VCaP (cell line): ENCODE measurements around the gene ABCC3.

Source experiments
- H3K27ac ChIP-seq: fragments of 450-650 bp; 2 replicates; pipeline ENCODE4 v1.5.1; 2017
- TF ChIP-seq, protein P1 (sequence below): fragments of 450-650 bp; conservative IDR thresholded peaks from 2 replicates; pipeline ENCODE4 v1.5.1; 2017; ENCODE audit warnings: mild to moderate bottlenecking, moderate library complexity

The ABCC3 gene

DNA sequence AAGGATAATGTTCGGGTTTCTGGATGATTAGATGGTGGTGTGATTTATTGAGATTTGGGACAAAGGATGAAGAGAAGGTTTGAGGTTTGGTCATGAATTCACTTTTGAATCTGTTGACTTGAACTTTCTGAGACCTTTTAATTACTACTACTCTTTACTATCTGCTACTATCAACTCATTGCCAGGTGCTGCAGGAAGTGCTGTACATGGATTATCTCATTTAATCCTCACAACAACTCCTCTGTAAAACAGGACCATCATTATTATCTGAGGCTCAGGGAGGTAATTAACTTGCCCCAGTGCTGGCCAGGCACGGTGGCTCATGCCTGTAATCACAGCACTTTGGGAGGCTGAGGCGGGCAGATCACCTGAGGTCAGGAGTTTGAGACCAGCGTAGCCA is 76.0 kb downstream of the ABCC3 start:
- TF ChIP-seq, protein P1, sequence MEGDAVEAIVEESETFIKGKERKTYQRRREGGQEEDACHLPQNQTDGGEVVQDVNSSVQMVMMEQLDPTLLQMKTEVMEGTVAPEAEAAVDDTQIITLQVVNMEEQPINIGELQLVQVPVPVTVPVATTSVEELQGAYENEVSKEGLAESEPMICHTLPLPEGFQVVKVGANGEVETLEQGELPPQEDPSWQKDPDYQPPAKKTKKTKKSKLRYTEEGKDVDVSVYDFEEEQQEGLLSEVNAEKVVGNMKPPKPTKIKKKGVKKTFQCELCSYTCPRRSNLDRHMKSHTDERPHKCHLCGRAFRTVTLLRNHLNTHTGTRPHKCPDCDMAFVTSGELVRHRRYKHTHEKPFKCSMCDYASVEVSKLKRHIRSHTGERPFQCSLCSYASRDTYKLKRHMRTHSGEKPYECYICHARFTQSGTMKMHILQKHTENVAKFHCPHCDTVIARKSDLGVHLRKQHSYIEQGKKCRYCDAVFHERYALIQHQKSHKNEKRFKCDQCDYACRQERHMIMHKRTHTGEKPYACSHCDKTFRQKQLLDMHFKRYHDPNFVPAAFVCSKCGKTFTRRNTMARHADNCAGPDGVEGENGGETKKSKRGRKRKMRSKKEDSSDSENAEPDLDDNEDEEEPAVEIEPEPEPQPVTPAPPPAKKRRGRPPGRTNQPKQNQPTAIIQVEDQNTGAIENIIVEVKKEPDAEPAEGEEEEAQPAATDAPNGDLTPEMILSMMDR = no peak
- H3K27ac ChIP-seq = peak overlapping the region; percentile 100

DNA sequence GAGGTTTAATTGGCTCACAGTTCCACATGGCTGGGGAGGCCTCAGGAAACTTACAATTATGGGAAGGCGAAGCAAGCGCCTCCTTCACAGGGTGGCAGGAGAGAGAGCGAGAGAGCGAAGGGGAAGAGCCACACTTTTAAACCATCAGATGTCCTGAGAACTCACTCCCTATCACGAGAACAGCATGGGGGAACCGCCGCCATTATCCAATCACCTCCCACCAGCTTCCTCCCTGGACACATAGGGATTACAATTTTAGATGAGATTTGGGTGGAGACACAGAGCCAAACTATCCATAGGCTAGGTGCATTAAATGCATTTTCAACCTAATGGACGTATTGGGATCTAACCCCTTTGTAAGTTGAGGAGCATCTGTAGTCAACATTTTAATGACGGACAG is 78.0 kb downstream of the ABCC3 start:
- TF ChIP-seq, protein P1 = no peak
- H3K27ac ChIP-seq = no peak overlapping the region

DNA sequence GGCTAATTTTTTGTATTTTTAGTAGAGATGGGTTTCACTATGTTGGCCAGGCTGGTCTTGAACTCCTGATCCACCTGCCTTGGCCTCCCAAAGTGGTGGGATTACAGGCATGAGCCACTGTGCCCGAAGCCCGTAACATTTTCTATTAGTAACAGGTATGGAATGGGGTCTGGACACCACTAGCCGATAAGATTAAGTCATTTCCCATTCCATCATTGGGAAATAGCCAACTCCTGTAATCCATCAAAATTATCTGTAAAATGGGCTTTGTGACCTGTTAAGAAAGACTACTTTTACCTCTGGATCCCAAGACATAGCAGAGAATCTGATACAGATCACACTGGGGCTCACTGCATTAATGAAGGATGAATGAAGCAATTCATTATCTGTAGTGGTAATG is 80.8 kb downstream of the ABCC3 start:
- H3K27ac ChIP-seq = peak overlapping the region; percentile 54
- TF ChIP-seq, protein P1 = no peak

DNA sequence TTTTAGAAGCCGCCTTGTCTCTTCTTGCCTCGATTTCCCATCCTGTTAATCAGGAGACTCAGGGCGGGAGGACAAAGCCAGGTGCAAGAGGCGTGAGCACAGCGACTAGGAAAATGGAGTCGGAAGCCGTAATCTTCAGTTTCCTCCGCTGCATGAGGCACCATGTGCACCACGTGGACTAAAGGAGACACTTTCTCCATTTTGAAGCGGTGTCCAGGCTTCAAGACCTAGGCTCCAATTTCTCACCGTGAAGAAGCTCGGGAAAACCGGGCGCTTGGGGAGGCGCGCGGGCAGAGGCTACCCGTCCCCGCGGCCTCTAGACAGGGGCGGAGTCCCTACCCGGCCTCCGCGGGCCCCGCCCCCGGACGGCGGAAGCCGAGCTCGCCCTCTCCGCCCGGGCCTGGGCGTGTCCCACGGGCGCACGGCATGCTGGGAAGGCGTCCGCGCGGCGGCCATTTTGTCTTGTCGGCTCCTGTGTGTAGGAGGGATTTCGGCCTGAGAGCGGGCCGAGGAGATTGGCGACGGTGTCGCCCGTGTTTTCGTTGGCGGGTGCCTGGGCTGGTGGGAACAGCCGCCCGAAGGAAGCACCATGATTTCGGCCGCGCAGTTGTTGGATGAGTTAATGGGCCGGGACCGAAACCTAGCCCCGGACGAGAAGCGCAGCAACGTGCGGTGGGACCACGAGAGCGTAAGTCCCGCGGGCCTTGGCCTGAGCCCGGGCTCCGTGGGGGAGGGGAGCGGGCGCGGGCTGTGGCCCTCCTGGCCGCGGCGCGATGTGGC is 84.7 kb downstream of the ABCC3 start, which contains the start of gene LUC7L3:
Gene LUC7L3 (plus strand): TSS at position 460 of the 780 bp plus-strand sequence. CDS start 130 bp downstream, at position 590.
- H3K27ac ChIP-seq = peak within 1 kb of the TSS; percentile 99
- TF ChIP-seq, protein P1 = no peak

DNA sequence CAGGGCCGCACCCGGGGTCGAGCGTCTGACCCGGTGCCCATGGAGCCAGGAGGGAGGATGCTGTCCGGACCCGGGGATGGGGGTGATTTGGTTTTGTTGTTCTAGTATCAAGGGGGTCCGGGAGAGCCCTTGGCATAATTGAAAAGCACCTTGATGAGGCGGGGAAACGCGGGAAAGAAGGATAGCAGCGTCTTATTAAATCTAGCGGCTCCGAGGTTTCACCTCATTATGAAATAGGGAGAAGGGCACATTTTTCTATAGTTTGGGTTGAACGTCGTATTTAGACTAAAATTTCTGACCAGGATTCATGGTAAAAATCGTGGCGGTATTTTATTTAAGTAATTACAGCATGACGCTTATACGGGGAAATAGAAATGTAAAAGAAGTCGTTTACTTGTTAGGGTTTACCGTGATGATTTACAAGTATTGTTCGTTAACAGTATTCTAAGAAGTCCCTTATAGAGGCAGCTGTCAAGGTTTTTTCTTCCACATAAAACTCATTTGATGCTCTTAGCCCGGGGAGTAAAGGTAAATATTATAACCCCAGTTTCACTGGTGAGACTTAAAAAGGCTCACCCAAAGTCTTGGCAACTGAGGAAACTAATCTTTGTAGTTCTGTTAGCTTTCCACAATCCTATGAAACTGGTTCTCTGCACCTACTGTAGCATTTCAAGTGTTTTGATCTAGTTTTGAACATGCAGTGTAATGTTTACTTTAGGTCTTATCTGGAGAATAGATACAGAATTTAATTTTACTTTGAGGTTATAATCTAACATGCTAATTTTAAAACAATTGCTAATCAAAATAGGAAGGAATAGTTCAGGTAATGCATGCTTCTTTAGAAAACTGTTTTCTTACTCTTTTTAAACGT is 85.5 kb downstream of the ABCC3 start:
- peak overlapping the region; percentile 99 for H3K27ac ChIP-seq
- TF ChIP-seq, protein P1 = no peak

DNA sequence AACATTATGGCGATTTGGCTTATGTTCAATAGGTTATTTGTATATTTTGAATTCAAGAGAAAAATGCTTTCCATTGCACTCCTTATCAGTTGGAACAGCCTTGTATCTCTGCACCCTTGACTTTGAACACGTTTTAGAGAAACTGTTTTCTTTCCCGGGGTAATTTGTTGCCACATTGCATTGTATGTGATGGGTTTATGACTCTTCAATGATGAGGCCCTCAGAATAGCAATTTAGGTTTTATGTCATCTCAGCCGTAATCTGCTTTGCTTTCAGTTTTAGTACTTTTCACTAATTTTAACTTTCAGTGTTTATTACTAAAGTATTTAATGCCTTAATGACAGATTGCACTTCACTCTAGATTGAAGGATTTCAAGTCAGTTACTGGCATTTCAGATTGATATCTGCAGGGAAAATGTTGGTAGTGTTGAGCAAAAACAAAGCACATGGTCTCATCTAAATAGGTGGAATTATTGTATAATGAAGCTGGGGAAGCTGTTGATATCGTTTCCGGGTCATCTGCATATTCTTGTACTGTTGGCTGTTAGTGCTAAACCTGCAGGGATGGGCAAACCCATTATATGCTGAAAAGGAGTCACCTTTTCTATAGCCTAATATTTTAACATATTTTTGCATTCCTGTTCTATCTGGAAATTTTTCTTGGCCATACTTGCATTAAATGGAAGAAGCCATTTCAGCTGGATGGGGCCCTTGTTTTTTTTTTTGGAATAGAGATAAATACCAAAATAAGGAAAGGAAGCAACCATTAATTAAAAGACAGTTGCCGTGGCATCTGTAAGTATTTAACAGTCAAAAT is 86.7 kb downstream of the ABCC3 start:
- TF ChIP-seq, protein P1 = no peak

More for the DNA sequence above, 86.7 kb downstream of the ABCC3 start:
- H3K27ac ChIP-seq = peak overlapping the region; percentile 99
